Measurements from ENCODE around the gene SPAG16. TPM values are rescaled to one million over a fixed set of nuclear protein-coding genes. Genes with fewer than 3 reads are reported as not detected.

SPAG16 gene
- total RNA-seq, 1 donor from 2014 or later: 16.7 TPM

- Histone ChIP-seq H3K27ac (ENCODE audit: low read depth, low read length) (no peak overlapping the region), H3K79me2 (ENCODE audit: insufficient read depth, low read length) (no peaks in the 10 kb centered on the region), H3K4me1 (ENCODE audit: insufficient read depth, low read length) (no peaks in the 10 kb centered on the region), H3K9me3 (ENCODE audit: insufficient read depth, low read depth, low read length) (no peaks in the 10 kb centered on the region), H3K36me3 (ENCODE audit: insufficient read depth, low read length) (no peaks in the 10 kb centered on the region), H3K4me2 (ENCODE audit: low read length) (no peak overlapping the region), H2AFZ (ENCODE audit: low read depth, low read length) (peak overlapping the region; percentile 2), H3K27me3 (ENCODE audit: insufficient read depth, low read length) (no peaks in the 10 kb centered on the region), H3K4me3 (ENCODE audit: insufficient read depth, low read depth, low read length) (no peak overlapping the region), H3K9ac (ENCODE audit: low read length) (no peak overlapping the region), H4K20me1 (ENCODE audit: insufficient read depth, low read length) (no peaks in the 10 kb centered on the region)
- DNase-seq (ENCODE audit: low read depth) (no peak), FAIRE-seq (no peak)
- Mint-ChIP-seq H3K27ac (ENCODE audit: unreplicated experiment) (no peak overlapping the region), H3K4me1 (ENCODE audit: low read depth, unreplicated experiment) (no peaks in the 10 kb centered on the region), H3K4me3 (ENCODE audit: unreplicated experiment) (no peak overlapping the region), H3K27me3 (ENCODE audit: low read depth, unreplicated experiment) (no peaks in the 10 kb centered on the region), H3K36me3 (ENCODE audit: low read depth, unreplicated experiment) (no peaks in the 10 kb centered on the region), H3K9me3 (ENCODE audit: unreplicated experiment) (no peaks in the 10 kb centered on the region)
- no peak for TF ChIP-seq EZH2 (IDR thresholded peaks at IDR 0.05; ENCODE audit: insufficient read depth, low read length)
Observed at GRCh38 chr2:214169281-214169680, 885.0 kb downstream of the SPAG16 start.

- Histone ChIP-seq H3K27ac (ENCODE audit: low read depth, low read length) (no peak overlapping the region), H3K9ac (ENCODE audit: low read length) (no peak overlapping the region), H3K4me3 (ENCODE audit: insufficient read depth, low read depth, low read length) (no peak overlapping the region), H4K20me1 (ENCODE audit: insufficient read depth, low read length) (no peaks in the 10 kb centered on the region), H3K79me2 (ENCODE audit: insufficient read depth, low read length) (no peaks in the 10 kb centered on the region), H3K36me3 (ENCODE audit: insufficient read depth, low read length) (no peaks in the 10 kb centered on the region), H3K27me3 (ENCODE audit: insufficient read depth, low read length) (no peaks in the 10 kb centered on the region), H3K4me2 (ENCODE audit: low read length) (no peak overlapping the region), H2AFZ (ENCODE audit: low read depth, low read length) (peak overlapping the region; percentile 2), H3K4me1 (ENCODE audit: insufficient read depth, low read length) (no peaks in the 10 kb centered on the region), H3K9me3 (ENCODE audit: insufficient read depth, low read depth, low read length) (no peaks in the 10 kb centered on the region)
- Mint-ChIP-seq H3K27me3 (ENCODE audit: low read depth, unreplicated experiment) (no peaks in the 10 kb centered on the region), H3K9me3 (ENCODE audit: unreplicated experiment) (no peaks in the 10 kb centered on the region), H3K4me3 (ENCODE audit: unreplicated experiment) (no peak overlapping the region), H3K4me1 (ENCODE audit: low read depth, unreplicated experiment) (no peaks in the 10 kb centered on the region), H3K36me3 (ENCODE audit: low read depth, unreplicated experiment) (no peaks in the 10 kb centered on the region), H3K27ac (ENCODE audit: unreplicated experiment) (no peak overlapping the region)
- FAIRE-seq (no peak), DNase-seq (ENCODE audit: low read depth) (peak; percentile 41)
- no peak for TF ChIP-seq EZH2 (IDR thresholded peaks at IDR 0.05; ENCODE audit: insufficient read depth, low read length)
- no peak for TF ChIP-seq CTCF (IDR thresholded peaks at IDR 0.05; ENCODE audit: insufficient read depth, low read depth, low read length)
Observed at GRCh38 chr2:214169736-214170135, 885.5 kb downstream of the SPAG16 start.

GRCh38 chr2:214174563-214174962, 890.3 kb downstream of the SPAG16 start:
- Histone ChIP-seq H3K9me3 (ENCODE audit: insufficient read depth, low read depth, low read length) (no peaks in the 10 kb centered on the region), H3K27me3 (ENCODE audit: insufficient read depth, low read length) (no peaks in the 10 kb centered on the region), H3K4me3 (ENCODE audit: insufficient read depth, low read depth, low read length) (no peak overlapping the region), H3K9ac (ENCODE audit: low read length) (no peak overlapping the region), H4K20me1 (ENCODE audit: insufficient read depth, low read length) (no peaks in the 10 kb centered on the region), H3K4me1 (ENCODE audit: insufficient read depth, low read length) (no peaks in the 10 kb centered on the region), H3K27ac (ENCODE audit: low read depth, low read length) (no peak overlapping the region), H2AFZ (ENCODE audit: low read depth, low read length) (no peak overlapping the region), H3K36me3 (ENCODE audit: insufficient read depth, low read length) (no peaks in the 10 kb centered on the region), H3K79me2 (ENCODE audit: insufficient read depth, low read length) (no peaks in the 10 kb centered on the region), H3K4me2 (ENCODE audit: low read length) (no peak overlapping the region)
- Mint-ChIP-seq H3K4me3 (ENCODE audit: unreplicated experiment) (no peak overlapping the region), H3K9me3 (ENCODE audit: unreplicated experiment) (no peaks in the 10 kb centered on the region), H3K27ac (ENCODE audit: unreplicated experiment) (no peak overlapping the region), H3K36me3 (ENCODE audit: low read depth, unreplicated experiment) (no peaks in the 10 kb centered on the region), H3K4me1 (ENCODE audit: low read depth, unreplicated experiment) (no peaks in the 10 kb centered on the region), H3K27me3 (ENCODE audit: low read depth, unreplicated experiment) (no peaks in the 10 kb centered on the region)
- no peak for FAIRE-seq
- no peak for TF ChIP-seq CTCF (IDR thresholded peaks at IDR 0.05; ENCODE audit: insufficient read depth, low read depth, low read length)
- no peak for TF ChIP-seq EZH2 (IDR thresholded peaks at IDR 0.05; ENCODE audit: insufficient read depth, low read length)
- no peak for DNase-seq (ENCODE audit: low read depth)

Data from astrocyte (in vitro differentiated cells and primary cell).